IMR-90 (cell line): ENCODE measurements around the gene KBTBD12. TPM values are rescaled to one million over a fixed set of nuclear protein-coding genes. Genes with fewer than 3 reads are reported as not detected.

Source experiments
- ATAC-seq: fragments of 200-7000 bp; cut with Tn5 transposase; 2 replicates; pipeline ENCODE4 v1.9.1; 2020; ENCODE audit warnings: low read depth, mild to moderate bottlenecking, moderate library complexity
- BruUV-seq: library from RNA; stranded (reverse); fragments of 400-500 nt; replicated peaks from 2 replicates; lab custom pipeline; 2021; lab: Mats Ljungman, UMichigan
- CTCF ChIA-PET: fragments of 300-600 bp; formaldehyde crosslinking; extraction: SDS; loops from one replicate; lab custom pipeline; 2021; ENCODE audit warnings: antibody characterized with exemption; lab: Yijun Ruan, JAX
- POLR2A ChIA-PET: fragments of 300-600 bp; sonication (Branson Sonifier 250); formaldehyde crosslinking; loops from one replicate; lab custom pipeline; 2022; ENCODE audit warnings: antibody characterized with exemption; ENCODE audit not compliant: unreplicated experiment; lab: Charles Lee
- DNase-seq: peaks from one replicate; pipeline ENCODE4 v3.0.0; 2013
- H2AFZ ChIP-seq: replicated peaks from 2 replicates; pipeline ENCODE3; 2013; ENCODE audit warnings: low read length, mild to moderate bottlenecking; ENCODE audit not compliant: poor library complexity
- H2AK5ac ChIP-seq: 2 replicates; pipeline ENCODE4 v1.6.1; 2013; ENCODE audit warnings: low read depth, low read length, inconsistent platforms
- H2AK9ac ChIP-seq: replicated peaks from 2 replicates; pipeline ENCODE3; 2013; ENCODE audit warnings: mild to moderate bottlenecking, low read depth, low read length, moderate library complexity; ENCODE audit not compliant: poor library complexity
- H2BK120ac ChIP-seq: 2 replicates; pipeline ENCODE4 v1.6.1; 2013; ENCODE audit warnings: low read depth, low read length, inconsistent platforms
- H2BK15ac ChIP-seq: 3 replicates; pipeline ENCODE4 v1.6.1; 2013; ENCODE audit warnings: low read depth, low read length, inconsistent platforms
- H2BK20ac ChIP-seq: 2 replicates; pipeline ENCODE4 v1.6.1; 2013; ENCODE audit warnings: low read depth, mild to moderate bottlenecking, inconsistent platforms, low read length, moderate library complexity
- H2BK5ac ChIP-seq: 2 replicates; pipeline ENCODE4 v1.6.1; 2013; ENCODE audit warnings: mild to moderate bottlenecking, low read depth, low read length, inconsistent platforms; ENCODE audit not compliant: poor library complexity, severe bottlenecking
- H3K14ac ChIP-seq: replicated peaks from 2 replicates; pipeline ENCODE4 v1.6.1; 2013; ENCODE audit warnings: low read depth, low read length, inconsistent platforms
- H3K18ac ChIP-seq: 2 replicates; pipeline ENCODE4 v1.6.1; 2013; ENCODE audit warnings: low read depth, low read length, control low read depth
- H3K23ac ChIP-seq: 2 replicates; pipeline ENCODE4 v1.6.1; 2013; ENCODE audit warnings: low read depth, low read length, inconsistent platforms
- H3K27ac ChIP-seq: 2 replicates; pipeline ENCODE4 v1.5.1; 2013; ENCODE audit warnings: mild to moderate bottlenecking, control low read depth, low read length; ENCODE audit not compliant: insufficient read depth
- H3K27me3 ChIP-seq: 2 replicates; pipeline ENCODE4 v1.6.1; 2013; ENCODE audit warnings: low read length; ENCODE audit not compliant: control insufficient read depth, insufficient read depth
- H3K36me3 ChIP-seq: 2 replicates; pipeline ENCODE4 v1.6.1; 2013; ENCODE audit warnings: low read length, mixed read lengths; ENCODE audit not compliant: control insufficient read depth, insufficient read depth
- H3K4ac ChIP-seq: 2 replicates; pipeline ENCODE4 v1.6.1; 2013; ENCODE audit warnings: low read depth, low read length, inconsistent platforms
- H3K4me1 ChIP-seq: 2 replicates; pipeline ENCODE4 v1.6.1; 2013; ENCODE audit warnings: low read length, mixed read lengths; ENCODE audit not compliant: control insufficient read depth, insufficient read depth
- H3K4me2 ChIP-seq: 2 replicates; pipeline ENCODE4 v1.6.1; 2013; ENCODE audit warnings: low read depth, mild to moderate bottlenecking, control low read depth, low read length, moderate library complexity
- H3K4me3 ChIP-seq: 2 replicates; pipeline ENCODE4 v1.5.1; 2013; ENCODE audit warnings: low read depth, mild to moderate bottlenecking, control low read depth, low read length, moderate library complexity; ENCODE audit not compliant: insufficient read depth
- H3K56ac ChIP-seq: 2 replicates; pipeline ENCODE4 v1.6.1; 2013; ENCODE audit warnings: low read length, inconsistent platforms; ENCODE audit not compliant: insufficient read depth; ENCODE audit errors: extremely low read depth
- H3K79me1 ChIP-seq, 2 experiments: 2 replicates each; pipeline ENCODE4 v1.6.1; 2013; ENCODE audit warnings: low read length in 2 of 2, inconsistent platforms in 1 of 2, low read depth in 1 of 2
- H3K9ac ChIP-seq: 2 replicates; pipeline ENCODE4 v1.6.1; 2013; ENCODE audit warnings: low read depth, low read length, control low read depth
- H3K9me1 ChIP-seq: 2 replicates; pipeline ENCODE4 v1.6.1; 2013; ENCODE audit warnings: low read length, inconsistent platforms; ENCODE audit not compliant: insufficient read depth
- H3K9me3 ChIP-seq: 2 replicates; pipeline ENCODE4 v1.6.1; 2013; ENCODE audit warnings: low read length; ENCODE audit not compliant: control insufficient read depth, insufficient read depth
- H4K20me1 ChIP-seq: 2 replicates; pipeline ENCODE4 v1.6.1; 2013; ENCODE audit warnings: low read length, inconsistent platforms; ENCODE audit not compliant: insufficient read depth
- H4K5ac ChIP-seq: 2 replicates; pipeline ENCODE4 v1.6.1; 2013; ENCODE audit warnings: mild to moderate bottlenecking, low read depth, low read length, control low read depth
- H4K8ac ChIP-seq, 2 experiments: 2 replicates each; pipeline ENCODE4 v1.6.1; 2013; ENCODE audit warnings: low read depth in 2 of 2, low read length in 2 of 2, control low read depth in 1 of 2, inconsistent platforms in 1 of 2
- H4K91ac ChIP-seq: 2 replicates; pipeline ENCODE4 v1.6.1; 2013; ENCODE audit warnings: low read depth, low read length, inconsistent platforms; ENCODE audit not compliant: insufficient read depth
- BHLHE40 ChIP-seq: fragments of 150-350 bp; IDR thresholded peaks from 2 replicates; pipeline ENCODE4 v1.6.1; 2016; ENCODE audit warnings: mild to moderate bottlenecking, low read depth, low read length
- CEBPB ChIP-seq: IDR thresholded peaks from 2 replicates; pipeline ENCODE4 v1.6.1; 2012; ENCODE audit warnings: low read depth, low read length, improper control_type of control experiment
- CHD1 ChIP-seq: IDR thresholded peaks from 2 replicates; pipeline ENCODE4 v1.6.1; 2012; ENCODE audit warnings: low read depth, low read length, improper control_type of control experiment
- ELK1 ChIP-seq: fragments of 150-350 bp; IDR thresholded peaks from 2 replicates; pipeline ENCODE4 v1.6.1; 2016; ENCODE audit warnings: low read depth, mild to moderate bottlenecking, low read length, moderate library complexity, borderline replicate concordance
- MAZ ChIP-seq: IDR thresholded peaks from 2 replicates; pipeline ENCODE4 v1.6.1; 2012; ENCODE audit warnings: low read depth, mild to moderate bottlenecking, low read length, improper control_type of control experiment, moderate library complexity, borderline replicate concordance
- MXI1 ChIP-seq: IDR thresholded peaks from 2 replicates; pipeline ENCODE4 v1.6.1; 2012; ENCODE audit warnings: low read depth, mild to moderate bottlenecking, low read length, moderate library complexity, borderline replicate concordance
- RCOR1 ChIP-seq: IDR thresholded peaks from 2 replicates; pipeline ENCODE4 v1.6.1; 2012; ENCODE audit warnings: mild to moderate bottlenecking, low read length, improper control_type of control experiment; ENCODE audit not compliant: insufficient replicate concordance
- RFX5 ChIP-seq: IDR thresholded peaks from 2 replicates; pipeline ENCODE4 v1.8.0; 2012; ENCODE audit warnings: low read depth, mild to moderate bottlenecking, low read length, moderate library complexity
- SMC3 ChIP-seq: fragments of 150-350 bp; IDR thresholded peaks from 2 replicates; pipeline ENCODE4 v1.6.1; 2016; ENCODE audit warnings: low read depth, mild to moderate bottlenecking, antibody characterized with exemption, low read length, moderate library complexity
- WGBS, 2 experiments: methylation state at CpG; one replicate each; pipeline versions ENCODE4 v1.1.5 to v1.1.7; 2013; ENCODE audit warnings: missing lambda C conversion rate in 2 of 2; ENCODE audit not compliant: insufficient read length in 1 of 2; ENCODE audit errors: extremely low coverage in 2 of 2; 5-methylcytosine and 5-hydroxymethylcytosine counted together
- dilution Hi-C: fragments of 300-500 bp; cut with HindIII; formaldehyde crosslinking; loops from one replicate; pipeline ENCODE4 v1.14.3; 2018; ENCODE audit warnings: low sequenced_read_pairs; ENCODE audit not compliant: unreplicated experiment
- in situ Hi-C: fragments of 300-500 bp; cut with MboI; formaldehyde crosslinking; loops from 3 replicates; pipeline ENCODE4 v1.14.3; 2019; ENCODE audit warnings: low sequenced_read_pairs, inconsistent platforms, mixed read lengths
- intact Hi-C: fragments of 100-400 bp; cut with micrococcal nuclease; formaldehyde crosslinking; loops from 2 replicates; pipeline ENCODE4 v1.10.0; 2022
- polyA plus RNA-seq, 3 experiments: library from polyadenylated mRNA; depleted of rRNA; stranded (reverse); fragments of >200 nt; gene quantifications; 2 replicates each; pipeline ENCODE4 v1.2.3, GENCODE V29; 2012; ENCODE audit warnings: low replicate concordance in 1 of 3
- total RNA-seq: library from RNA; depleted of rRNA; stranded (reverse); fragments of >200 nt; gene quantifications from 2 replicates; pipeline ENCODE4 v1.2.3, GENCODE V29; 2012

The KBTBD12 gene
- total and polyA plus RNA-seq, 2 of the 4 experiments (the other 2 are of a cell fraction) = not detected

DNA sequence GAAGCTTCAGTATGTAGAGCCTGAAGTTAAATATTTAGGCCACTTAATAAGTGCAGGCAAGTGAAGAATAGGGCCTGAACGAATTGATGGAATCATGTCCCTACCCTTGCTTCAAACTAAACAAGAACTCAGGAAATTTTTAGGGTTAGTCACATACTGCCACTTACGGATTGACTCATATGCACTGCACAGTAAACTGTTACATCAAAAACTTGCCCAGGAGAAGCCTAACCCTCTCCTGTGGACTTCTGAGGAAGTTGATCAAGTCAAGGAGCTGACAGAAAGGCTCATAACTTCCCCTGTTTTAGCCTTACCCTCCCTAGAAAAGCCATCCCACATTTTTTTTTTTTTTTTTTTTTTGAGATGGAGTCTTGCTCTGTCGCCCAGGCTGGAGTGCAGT, 20.6 kb upstream of the KBTBD12 start:
- in situ Hi-C loops (no loop called here), dilution Hi-C loops (no loop called here), intact Hi-C loops (no loop called here)
- Histone ChIP-seq H3K27ac (no peak overlapping the region), H2AK5ac (no peak overlapping the region), H3K4me3 (no peak overlapping the region), H4K5ac (no peak overlapping the region), H3K36me3 (no peaks in the 10 kb centered on the region), H3K79me1 (no peaks in the 10 kb centered on the region), H4K20me1 (no peaks in the 10 kb centered on the region), H3K4ac (no peak overlapping the region), H3K56ac (no peak overlapping the region), H3K4me2 (no peak overlapping the region), H2BK15ac (no peak overlapping the region), H3K9me3 (peaks cover 7% of the 10 kb centered on the region; the same call in 1 of the 2 replicates), H4K91ac (no peak overlapping the region), H2BK20ac (no peak overlapping the region), H4K8ac (no peak overlapping the region), H2BK5ac (no peak overlapping the region), H2BK120ac (no peak overlapping the region), H3K9ac (no peak overlapping the region), H3K27me3 (peaks cover 4% of the 10 kb centered on the region; the same call in 1 of the 2 replicates), H3K9me1 (no peaks in the 10 kb centered on the region), H3K14ac (no peak overlapping the region), H3K4me1 (no peaks in the 10 kb centered on the region), H3K23ac (no peak overlapping the region), H2AFZ (no peak overlapping the region), H3K18ac (no peak overlapping the region), H2AK9ac (no peak overlapping the region)
- DNase-seq = no peak
- WGBS, 2 experiments = 80% methylated on average over 1 of the region's 3 CpGs; no CpG with 5 or more reads in 1 of the 2 experiments
- no peak for ATAC-seq
- POLR2A ChIA-PET = no interaction called here
- BruUV-seq = no TSS peak
- CTCF ChIA-PET = no interaction called here
- TF ChIP-seq BHLHE40 = no peak
- TF ChIP-seq RCOR1 = no peak
- TF ChIP-seq SMC3 = no peak
- no peak for TF ChIP-seq CEBPB
- TF ChIP-seq RFX5 = no peak
- no peak for TF ChIP-seq MXI1
- TF ChIP-seq MAZ = no peak
- no peak for TF ChIP-seq CHD1
- TF ChIP-seq ELK1 = no peak
